Activated CD4-positive, alpha-beta T cell treated with anti-CD3 and anti-CD28 coated beads, Interleukin-2, Interleukin-6, amounts not matched to agents 100 ng/mL and 50 ng/mL, durations not matched to agents 16 hours and 8 hours (primary cell): ENCODE measurements around the gene EVPL.

ENCODE experiments used
- DNase-seq: peaks from one replicate; pipeline ENCODE4 v3.0.0-alpha.2; 2020

Gene EVPL

GRCh38 chr17:76014925-76015261 lies 12.2 kb downstream of the EVPL start:
- no peak for DNase-seq

- peak; percentile 86 for DNase-seq
Measured at GRCh38 chr17:76014100-76014924, 12.8 kb downstream of the EVPL start.

DNA sequence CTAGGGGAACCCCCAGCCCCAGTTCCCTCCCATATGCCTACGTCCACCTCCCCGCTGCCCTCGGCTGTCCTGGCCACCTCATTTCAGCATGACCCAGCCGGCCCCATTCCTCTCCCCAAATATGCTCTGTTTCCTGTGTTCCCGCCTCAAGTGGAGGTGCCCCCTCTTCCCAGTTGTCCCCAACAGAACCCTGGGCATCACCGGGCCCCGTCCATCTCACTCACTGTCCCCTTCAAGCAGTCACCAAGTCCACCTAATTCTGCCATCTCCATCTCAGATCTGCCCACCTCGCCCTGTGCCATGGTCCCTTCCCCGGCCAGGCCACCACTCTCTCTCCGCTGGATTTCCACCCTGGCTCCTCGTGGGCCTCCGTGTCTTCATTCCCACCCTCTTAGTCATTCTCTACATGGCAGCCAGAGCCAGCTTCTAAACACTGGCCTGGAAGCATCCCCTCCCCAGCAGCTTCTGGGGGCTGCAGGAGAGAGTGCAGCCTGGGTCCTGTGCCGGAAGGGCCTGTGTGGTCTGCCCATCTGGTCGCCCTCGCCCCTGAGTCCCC lies 13.7 kb downstream of the EVPL start:
- no peak for DNase-seq

DNA sequence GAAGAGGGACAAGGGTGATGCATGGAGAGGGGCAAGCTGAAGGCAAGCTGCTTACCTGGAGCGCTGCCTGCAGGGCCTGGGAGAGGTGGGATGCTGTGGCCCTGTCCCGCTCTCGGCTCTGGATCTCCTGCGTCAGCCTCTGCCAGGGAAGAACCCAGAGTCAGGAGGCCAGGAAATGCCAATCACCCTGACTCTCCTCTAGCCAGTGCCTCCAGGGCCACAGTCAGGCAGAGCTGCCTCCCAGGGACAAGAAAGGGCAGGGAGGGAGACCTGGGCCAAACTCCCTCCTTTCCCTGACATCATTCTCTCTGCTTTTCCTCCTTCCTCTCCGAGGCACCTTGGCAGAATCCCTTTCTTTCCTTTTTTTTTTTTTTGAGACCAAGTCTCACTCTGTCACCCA lies 15.2 kb downstream of the EVPL start:
- DNase-seq: no peak

DNA sequence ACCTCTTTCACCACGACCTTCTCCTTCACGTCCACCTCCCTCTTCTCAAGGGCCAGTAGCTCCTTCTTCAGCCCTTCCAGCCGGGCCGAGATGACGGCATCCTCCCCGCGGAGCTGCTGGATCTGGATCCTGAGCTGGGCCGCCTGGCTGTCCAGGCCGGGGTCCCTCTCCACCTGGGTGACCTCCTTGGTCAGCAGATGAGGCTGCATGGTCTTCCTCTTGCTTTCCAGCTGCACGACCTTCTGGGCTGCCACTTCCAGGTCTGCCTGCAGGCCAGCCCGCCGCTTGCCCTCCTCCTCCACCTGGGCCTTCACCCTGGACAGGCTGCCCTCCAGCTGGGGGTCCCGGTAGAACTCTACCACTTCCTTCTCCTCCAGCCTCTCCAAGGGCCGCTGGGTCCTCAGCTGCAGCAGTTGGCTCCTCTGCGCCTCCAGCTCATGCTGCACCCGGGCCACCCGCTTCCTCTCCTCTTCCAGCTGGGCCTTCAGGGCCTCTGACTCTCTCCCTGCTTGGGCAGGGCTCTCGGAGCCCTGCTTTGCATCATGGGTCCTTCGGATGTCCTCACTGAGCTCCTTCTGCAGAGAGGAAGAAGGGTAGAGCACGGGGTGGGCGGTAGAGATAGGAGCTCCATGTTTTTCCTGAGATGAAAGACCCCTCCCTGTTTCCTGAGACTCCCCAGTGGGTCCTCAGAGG lies 17.0 kb downstream of the EVPL start:
- no peak for DNase-seq

GRCh38 chr17:76009447-76009846 lies 17.7 kb downstream of the EVPL start:
- no peak for DNase-seq

DNA sequence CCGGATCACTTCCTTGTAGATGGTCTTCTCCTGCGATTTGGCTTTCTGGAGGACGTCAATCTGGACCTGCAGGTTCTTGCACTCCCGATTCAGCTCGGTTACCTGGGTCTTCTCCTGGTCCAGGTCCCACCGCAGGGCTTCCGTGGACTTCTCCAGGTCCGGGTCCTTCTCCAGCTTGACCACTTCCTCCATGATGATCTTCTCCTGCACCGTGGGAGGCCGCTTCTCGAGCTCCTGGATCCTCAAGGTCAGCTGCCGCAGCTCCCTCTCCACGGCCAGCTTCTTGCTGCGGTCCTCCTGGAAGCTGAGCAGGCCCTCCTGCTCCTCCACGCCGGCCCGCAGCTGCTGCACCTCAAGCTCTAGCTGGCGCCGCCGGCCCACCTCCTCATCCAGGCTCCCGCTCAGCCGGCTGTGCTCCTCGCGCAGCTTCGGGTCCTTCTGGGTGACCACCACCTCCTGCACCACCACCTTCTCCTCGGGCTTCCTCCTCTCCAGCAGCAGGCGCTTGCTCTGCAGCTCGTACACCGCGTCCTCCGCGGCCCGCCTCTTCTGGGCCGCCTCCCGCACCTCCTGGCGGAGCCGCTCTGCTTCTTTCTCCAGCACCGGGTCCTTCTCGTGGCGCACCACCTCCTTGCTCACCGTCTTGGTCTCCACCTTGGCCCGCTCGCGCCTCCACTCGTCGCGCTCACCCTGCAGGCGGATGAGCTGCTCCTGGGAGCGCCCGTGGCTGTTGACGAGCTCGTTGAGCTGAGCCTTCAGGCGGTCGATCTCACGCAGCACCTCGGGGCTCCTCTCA lies 18.3 kb downstream of the EVPL start:
- no peak for DNase-seq

DNA sequence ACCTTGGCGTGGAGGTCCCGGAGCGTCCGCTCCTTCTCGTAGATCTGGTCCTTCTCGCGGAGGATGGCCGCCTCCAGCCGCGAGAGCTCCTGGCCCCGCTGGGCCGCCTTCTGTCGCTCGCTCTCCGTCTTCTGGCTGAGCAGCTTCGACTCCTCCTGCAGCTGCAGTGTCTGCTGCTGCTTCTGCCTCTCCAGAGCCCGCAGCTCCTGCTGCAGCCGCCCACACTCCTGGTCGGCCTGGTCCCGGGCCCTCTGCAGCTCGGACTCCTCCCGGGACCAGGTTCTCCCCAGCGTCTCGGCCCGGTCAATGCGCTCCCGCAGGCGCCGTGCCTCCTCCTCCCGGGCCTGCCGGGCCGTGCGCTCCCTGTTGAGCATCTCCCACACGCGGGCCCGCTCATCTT lies 18.9 kb downstream of the EVPL start:
- no peak for DNase-seq

DNA sequence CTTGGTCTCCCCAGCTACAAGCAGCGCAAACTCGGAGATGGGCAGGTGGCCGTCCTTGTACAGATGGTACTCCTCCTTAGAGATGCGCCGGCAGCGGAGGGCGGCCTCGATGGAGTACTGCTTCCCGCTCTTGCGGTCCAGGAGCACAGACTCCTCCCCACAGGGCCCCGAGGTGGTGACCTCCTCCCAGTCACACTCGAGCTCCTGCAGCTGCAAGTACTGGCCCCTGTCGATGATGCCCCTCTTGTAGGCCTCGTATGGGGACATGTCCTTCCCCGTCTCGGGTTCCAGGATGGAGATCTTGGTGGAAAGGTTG lies 19.3 kb downstream of the EVPL start:
- no peak for DNase-seq

GRCh38 chr17:76007131-76007849 lies 19.8 kb downstream of the EVPL start:
- DNase-seq: no peak

DNA sequence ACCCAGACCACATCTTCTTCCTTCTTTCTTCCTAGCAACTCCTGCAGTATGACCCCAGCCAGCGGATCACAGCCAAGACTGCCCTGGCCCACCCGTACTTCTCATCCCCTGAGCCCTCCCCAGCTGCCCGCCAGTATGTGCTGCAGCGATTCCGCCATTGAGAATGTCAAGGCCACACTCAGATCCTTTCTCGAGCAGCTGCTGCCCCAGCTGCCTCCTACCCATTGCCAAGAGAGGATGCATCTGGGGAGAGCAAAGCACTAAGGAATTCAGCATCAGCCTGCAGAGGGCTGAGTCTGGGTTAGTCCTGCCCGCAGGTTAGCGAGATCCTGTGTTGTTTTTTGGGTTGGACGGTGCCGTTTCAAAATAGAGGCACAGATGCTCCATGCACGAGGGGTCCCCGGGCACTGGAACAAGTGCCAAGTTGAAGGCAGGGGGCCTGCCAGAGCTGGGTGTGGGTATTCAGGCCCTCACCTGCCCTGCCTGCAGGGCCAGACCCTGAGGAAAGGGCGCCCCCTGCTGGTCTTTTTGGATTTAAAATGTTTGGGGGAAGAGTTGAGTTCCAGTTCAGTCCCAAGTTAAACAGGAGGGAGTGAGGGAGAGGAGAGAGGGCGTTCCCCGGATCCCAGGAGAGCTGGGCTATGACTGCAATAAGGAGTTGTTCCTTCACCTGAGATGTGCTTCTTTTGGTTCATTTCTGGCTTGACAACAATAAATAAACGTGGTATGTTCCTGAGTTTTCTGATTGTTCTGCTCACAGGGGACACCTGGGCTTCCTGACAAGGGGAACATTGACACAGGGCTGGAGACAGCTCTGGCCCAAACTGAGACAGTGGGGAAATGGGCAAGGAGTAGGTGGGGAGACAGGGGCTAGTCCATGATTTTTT lies 21.6 kb downstream of the EVPL start:
- peak; percentile 88 for DNase-seq

DNA sequence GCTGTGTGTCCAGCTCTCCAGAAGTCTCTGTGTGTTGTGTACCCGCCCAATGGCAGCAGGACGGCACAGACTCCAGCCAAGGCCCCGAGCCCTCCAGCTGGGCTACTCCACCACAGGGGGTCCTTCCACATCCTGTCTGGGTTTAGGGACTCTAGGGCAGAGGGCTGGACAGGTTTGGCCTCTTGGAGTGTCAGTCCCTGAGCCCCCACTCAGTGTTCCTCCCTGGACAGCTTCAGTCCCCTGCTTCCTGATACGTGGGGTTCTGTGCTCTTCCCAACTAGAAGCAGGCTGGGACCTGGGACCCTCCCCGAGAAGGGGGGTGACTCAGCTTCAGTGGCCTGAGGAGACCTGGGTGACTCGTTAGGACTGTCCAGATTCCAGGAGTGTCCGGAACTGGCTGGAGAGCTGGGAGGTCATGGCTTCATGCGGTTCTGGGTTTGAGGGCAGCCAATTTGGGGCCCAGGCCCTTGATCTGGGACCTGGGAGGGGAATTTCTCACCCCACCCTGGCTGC lies 22.3 kb downstream of the EVPL start:
- DNase-seq: no peak

DNA sequence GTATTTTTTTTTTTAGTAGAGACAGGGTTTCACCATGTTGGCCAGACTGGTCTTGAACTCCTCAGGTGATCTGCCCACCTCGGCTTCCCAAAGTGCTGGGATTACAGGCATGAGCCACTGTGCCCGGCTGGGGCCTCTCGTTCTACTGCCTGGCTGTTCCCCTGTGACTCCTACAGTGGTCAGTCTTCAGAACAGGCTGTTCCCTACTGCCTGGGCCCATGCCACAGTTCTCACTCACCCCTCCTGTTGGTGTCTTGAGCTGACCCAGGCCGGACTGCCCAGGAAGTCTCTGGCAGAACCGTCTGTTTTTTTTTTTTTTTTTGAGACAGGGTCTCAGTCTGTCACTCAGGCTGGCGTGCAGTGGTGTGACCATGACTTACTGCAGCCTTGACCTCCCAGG lies 23.2 kb downstream of the EVPL start:
- DNase-seq: no peak

GRCh38 chr17:76002100-76002499 lies 25.0 kb downstream of the EVPL start:
- no peak for DNase-seq

DNA sequence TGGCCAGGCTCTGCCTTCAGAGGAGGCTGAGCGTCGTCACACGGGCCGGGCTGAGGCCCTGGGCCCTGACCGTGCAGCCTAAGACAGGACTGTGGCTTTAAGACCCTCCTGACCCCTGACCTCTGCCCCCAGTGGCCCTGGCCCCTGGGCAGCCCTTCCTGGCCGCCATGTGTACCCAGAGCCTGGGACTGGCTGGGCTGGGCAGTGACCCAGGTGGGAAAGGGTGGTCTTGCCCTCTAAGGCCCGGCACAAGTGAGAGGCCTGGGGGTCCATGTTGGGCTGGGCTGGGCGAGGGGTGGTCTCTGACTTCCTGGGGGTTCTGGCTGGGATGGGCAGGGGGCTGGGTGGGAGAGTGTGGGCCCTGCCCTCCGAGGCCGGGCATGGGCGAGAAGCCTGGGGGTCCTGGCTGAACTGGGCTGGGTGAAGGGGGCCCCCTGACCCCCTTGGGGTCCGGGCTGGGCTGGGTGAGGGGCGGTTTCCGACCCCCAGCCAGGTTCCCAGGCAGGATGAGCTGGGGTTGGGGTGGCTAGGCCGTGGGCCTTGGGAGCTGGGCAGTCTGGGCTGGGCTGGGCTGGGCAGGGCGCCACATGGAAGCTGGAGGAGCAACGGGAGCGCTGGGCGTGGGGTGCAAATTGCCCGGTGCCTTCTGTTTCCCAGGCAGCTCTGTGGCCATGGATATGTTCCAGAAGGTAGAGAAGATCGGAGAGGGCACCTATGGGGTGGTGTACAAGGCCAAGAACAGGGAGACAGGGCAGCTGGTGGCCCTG lies 26.2 kb downstream of the EVPL start, which contains the start of gene CDK3:
CDK3 (plus strand) TSS at position 101 of the 767 bp plus-strand sequence; CDS start at position 672, 571 bp downstream.
- no peak for DNase-seq

GRCh38 chr17:76000016-76000754 lies 26.9 kb downstream of the EVPL start:
- DNase-seq: peak; percentile 80

DNA sequence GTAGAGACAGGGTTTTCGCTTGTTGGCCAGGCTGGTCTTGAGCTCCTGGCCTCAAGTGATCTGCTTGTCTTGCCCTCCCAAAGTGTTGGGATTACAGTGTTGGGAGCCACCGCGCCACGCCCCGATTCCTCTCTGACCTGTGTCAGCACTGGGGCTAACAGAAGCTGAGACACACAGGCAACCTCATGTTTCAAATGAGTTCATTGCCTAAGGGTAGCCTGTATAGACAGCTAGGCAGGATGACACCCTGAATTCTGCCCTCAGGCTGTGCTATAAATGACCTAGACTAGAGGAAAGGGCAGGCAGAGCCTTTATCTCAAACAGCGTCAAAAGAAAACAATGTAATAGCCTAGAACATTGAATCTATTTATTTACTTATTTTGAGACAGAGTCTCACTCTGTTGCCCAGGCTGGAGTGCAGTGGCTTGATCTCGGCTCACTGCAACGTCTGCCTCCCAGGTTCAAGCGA lies 28.7 kb downstream of the EVPL start:
- no peak for DNase-seq

- peak; percentile 54 for DNase-seq
Measured at GRCh38 chr17:75996665-75997590, 30.2 kb downstream of the EVPL start.
